Endodermal cell (in vitro differentiated cells): Measurements from ENCODE around the gene PLPPR1. TPM values are rescaled to one million over a fixed set of nuclear protein-coding genes. Genes with fewer than 3 reads are reported as not detected.

ENCODE experiments used
- DNase-seq: peaks from one replicate; pipeline ENCODE4 v3.0.0-alpha.2; 2017
- H3K27ac ChIP-seq: 2 replicates; pipeline ENCODE4 v1.5.1; 2013; ENCODE audit warnings: mild to moderate bottlenecking, low read depth, low read length, moderate library complexity
- H3K27me3 ChIP-seq: 2 replicates; pipeline ENCODE4 v1.6.1; 2013; ENCODE audit warnings: mild to moderate bottlenecking, low read length, moderate library complexity; ENCODE audit not compliant: insufficient read depth, control insufficient read depth, poor library complexity, severe bottlenecking
- H3K36me3 ChIP-seq: 2 replicates; pipeline ENCODE4 v1.7.0; 2013; ENCODE audit warnings: mild to moderate bottlenecking, low read length, moderate library complexity; ENCODE audit not compliant: control insufficient read depth, insufficient read depth
- H3K4me1 ChIP-seq: one replicate; pipeline ENCODE4 v1.7.0; 2013; ENCODE audit warnings: low read length; ENCODE audit not compliant: control insufficient read depth, insufficient read depth
- H3K4me3 ChIP-seq: 2 replicates; pipeline ENCODE4 v1.5.1; 2013; ENCODE audit warnings: mild to moderate bottlenecking, low read length, moderate library complexity
- H3K9ac ChIP-seq: 2 replicates; pipeline ENCODE4 v1.6.1; 2013; ENCODE audit warnings: mild to moderate bottlenecking, low read length, moderate library complexity; ENCODE audit not compliant: poor library complexity, severe bottlenecking; ENCODE audit errors: extremely low read depth
- H3K9me3 ChIP-seq: 2 replicates; pipeline ENCODE4 v1.6.1; 2013; ENCODE audit warnings: mild to moderate bottlenecking, low read length, moderate library complexity; ENCODE audit not compliant: control insufficient read depth
- H3K27ac Mint-ChIP-seq: 2 replicates; pipeline ENCODE4 v1.8.0; 2020; ENCODE audit warnings: mixed read lengths
- H3K27me3 Mint-ChIP-seq: 2 replicates; pipeline ENCODE4 v1.8.0; 2021; ENCODE audit warnings: mild to moderate bottlenecking, mixed read lengths; ENCODE audit not compliant: insufficient read depth
- H3K36me3 Mint-ChIP-seq: 2 replicates; pipeline ENCODE4 v1.8.0; 2020; ENCODE audit warnings: low read depth, mixed read lengths
- H3K4me1 Mint-ChIP-seq: 2 replicates; pipeline ENCODE4 v1.8.0; 2020; ENCODE audit warnings: mixed read lengths
- H3K4me3 Mint-ChIP-seq: 2 replicates; pipeline ENCODE4 v1.8.0; 2020; ENCODE audit warnings: mild to moderate bottlenecking, moderate library complexity, mixed read lengths
- H3K9me3 Mint-ChIP-seq: 2 replicates; pipeline ENCODE4 v1.8.0; 2020; ENCODE audit warnings: mild to moderate bottlenecking, mixed read lengths
- WGBS, 2 experiments: methylation state at CpG; one replicate each; pipeline versions ENCODE4 v1.1.5 to v1.1.7; 2013; ENCODE audit warnings: missing lambda C conversion rate in 2 of 2, mixed read lengths in 1 of 2; ENCODE audit not compliant: insufficient coverage in 1 of 2, insufficient read length in 1 of 2; 5-methylcytosine and 5-hydroxymethylcytosine counted together
- total RNA-seq, 2 donors: library from RNA; stranded (reverse); fragmentation: NEBNext Ultra II Directional in 1 of 2; extraction: Animal tissue kit (Norgen Biotek cat#: 25700) in 1 of 2; gene quantifications; 2 replicates in 1 of 2; 3 replicates in 1 of 2; pipeline ENCODE4 v1.2.1, GENCODE V29; 2021
- TF ChIP-seq, protein P1 (sequence below): fragments of 200-600 bp; sonication (generic); conservative IDR thresholded peaks from 2 replicates; pipeline ENCODE4 v1.5.0; 2021; ENCODE audit warnings: antibody characterized with exemption, mild to moderate bottlenecking

Gene PLPPR1
- total RNA-seq, 2 donors from 2014 or later, result 1.5 to 4.6 TPM

DNA sequence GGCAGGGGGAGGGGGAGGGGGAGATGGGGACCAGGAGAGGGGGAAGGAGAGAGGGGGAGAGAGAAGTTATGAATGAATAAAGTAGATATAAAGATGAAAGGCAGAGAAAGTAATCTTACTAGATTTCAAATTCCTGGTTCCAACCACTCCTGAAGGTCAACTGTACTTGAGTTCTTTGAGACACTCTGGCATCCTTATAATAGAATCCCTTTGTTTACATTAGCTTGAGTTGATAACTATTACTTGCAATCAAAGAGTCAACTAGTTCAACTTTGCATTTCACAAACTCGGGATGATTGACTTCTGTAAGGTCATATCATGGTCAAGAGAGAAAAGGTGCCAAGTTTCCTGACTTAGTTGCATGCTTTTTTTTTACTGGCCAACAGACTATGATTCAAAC lies 314.1 kb downstream of the PLPPR1 start:
- Mint-ChIP-seq H3K27ac (no peak overlapping the region), H3K27me3 (no peaks in the 10 kb centered on the region), H3K36me3 (no peaks in the 10 kb centered on the region), H3K9me3 (peaks cover 4% of the 10 kb centered on the region), H3K4me1 (no peaks in the 10 kb centered on the region), H3K4me3 (no peak overlapping the region)
- TF ChIP-seq, protein P1, sequence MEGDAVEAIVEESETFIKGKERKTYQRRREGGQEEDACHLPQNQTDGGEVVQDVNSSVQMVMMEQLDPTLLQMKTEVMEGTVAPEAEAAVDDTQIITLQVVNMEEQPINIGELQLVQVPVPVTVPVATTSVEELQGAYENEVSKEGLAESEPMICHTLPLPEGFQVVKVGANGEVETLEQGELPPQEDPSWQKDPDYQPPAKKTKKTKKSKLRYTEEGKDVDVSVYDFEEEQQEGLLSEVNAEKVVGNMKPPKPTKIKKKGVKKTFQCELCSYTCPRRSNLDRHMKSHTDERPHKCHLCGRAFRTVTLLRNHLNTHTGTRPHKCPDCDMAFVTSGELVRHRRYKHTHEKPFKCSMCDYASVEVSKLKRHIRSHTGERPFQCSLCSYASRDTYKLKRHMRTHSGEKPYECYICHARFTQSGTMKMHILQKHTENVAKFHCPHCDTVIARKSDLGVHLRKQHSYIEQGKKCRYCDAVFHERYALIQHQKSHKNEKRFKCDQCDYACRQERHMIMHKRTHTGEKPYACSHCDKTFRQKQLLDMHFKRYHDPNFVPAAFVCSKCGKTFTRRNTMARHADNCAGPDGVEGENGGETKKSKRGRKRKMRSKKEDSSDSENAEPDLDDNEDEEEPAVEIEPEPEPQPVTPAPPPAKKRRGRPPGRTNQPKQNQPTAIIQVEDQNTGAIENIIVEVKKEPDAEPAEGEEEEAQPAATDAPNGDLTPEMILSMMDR, result no peak
- Histone ChIP-seq H3K9ac (no peak overlapping the region), H3K4me3 (no peak overlapping the region), H3K4me1 (no peaks in the 10 kb centered on the region), H3K9me3 (no peaks in the 10 kb centered on the region), H3K27me3 (peaks cover 5% of the 10 kb centered on the region), H3K36me3 (no peaks in the 10 kb centered on the region), H3K27ac (no peak overlapping the region)
- 86 to 91% methylated on average over 1 of the region's 1 CpG for WGBS, 2 experiments
- DNase-seq, result no peak

DNA sequence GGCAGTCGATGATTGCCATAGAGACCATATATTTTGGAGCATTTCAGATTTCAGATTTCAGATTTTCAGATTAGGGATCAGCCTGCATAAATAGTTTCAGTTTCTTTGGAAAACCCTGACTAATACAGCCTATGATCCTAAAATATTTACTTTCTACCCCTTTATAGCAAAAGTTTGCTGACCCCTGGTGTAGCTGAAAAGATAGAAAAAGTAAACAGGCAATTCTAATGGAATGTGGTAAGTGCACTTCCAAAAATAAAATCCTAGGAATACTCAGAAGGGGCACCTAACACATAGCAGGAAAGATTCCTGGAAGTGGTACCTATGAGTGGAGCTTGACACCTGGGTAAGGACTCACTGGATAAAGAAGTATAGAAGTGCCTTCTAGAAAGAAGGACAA lies 321.8 kb downstream of the PLPPR1 start:
- Mint-ChIP-seq H3K36me3 (no peaks in the 10 kb centered on the region), H3K27me3 (peaks cover 1% of the 10 kb centered on the region), H3K27ac (no peak overlapping the region), H3K4me1 (peaks cover 11% of the 10 kb centered on the region), H3K9me3 (no peaks in the 10 kb centered on the region), H3K4me3 (no peak overlapping the region)
- H3K36me3 ChIP-seq, result no peaks in the 10 kb centered on the region
- no peak for DNase-seq
- peaks cover 5% of the 10 kb centered on the region for H3K27me3 ChIP-seq
- H3K27ac ChIP-seq, result no peak overlapping the region
- no peak overlapping the region for H3K4me3 ChIP-seq
- WGBS, 2 experiments, result 75 to 100% methylated on average over 1 of the region's 1 CpG
- TF ChIP-seq, protein P1, result no peak
- H3K4me1 ChIP-seq, result peaks cover 8% of the 10 kb centered on the region
- H3K9me3 ChIP-seq, result no peaks in the 10 kb centered on the region
- H3K9ac ChIP-seq, result no peak overlapping the region

DNA sequence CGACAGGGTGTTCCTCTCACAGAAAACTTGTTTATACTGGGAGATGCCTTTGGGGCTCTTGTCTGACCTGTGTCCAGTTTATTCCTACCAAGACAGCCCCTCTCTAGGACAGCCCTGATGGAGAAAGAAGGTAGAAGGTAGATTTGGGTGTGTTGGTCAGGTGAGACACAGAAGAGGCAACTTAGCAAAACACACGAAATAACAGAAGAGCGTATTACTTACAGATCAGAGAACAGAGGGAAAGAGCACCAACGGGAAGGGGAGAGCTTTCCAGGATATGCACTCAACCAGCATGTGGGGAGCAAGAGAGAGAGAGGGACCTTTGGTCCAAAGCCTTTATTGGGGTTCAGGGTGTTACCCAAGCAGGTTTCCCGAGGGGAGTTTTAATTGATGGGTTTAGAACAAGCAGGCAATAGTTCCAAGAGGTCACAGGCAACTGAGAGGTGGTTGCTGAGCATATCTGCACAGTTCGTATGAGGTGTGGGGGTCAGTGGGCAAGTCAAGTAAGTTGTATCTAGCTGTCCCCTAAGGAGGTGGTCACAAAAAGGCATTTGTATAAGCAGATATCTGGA lies 324.5 kb downstream of the PLPPR1 start:
- H3K36me3 Mint-ChIP-seq, result no peaks in the 10 kb centered on the region
- Histone ChIP-seq H3K27ac (no peak overlapping the region), H3K4me3 (no peak overlapping the region), H3K27me3 (no peaks in the 10 kb centered on the region), H3K36me3 (no peaks in the 10 kb centered on the region), H3K9ac (no peak overlapping the region), H3K4me1 (peaks cover 8% of the 10 kb centered on the region), H3K9me3 (no peaks in the 10 kb centered on the region)
- TF ChIP-seq, protein P1, result no peak
- H3K27me3 Mint-ChIP-seq, result peaks cover 1% of the 10 kb centered on the region
- no peak overlapping the region for H3K4me3 Mint-ChIP-seq
- no peaks in the 10 kb centered on the region for H3K9me3 Mint-ChIP-seq
- no peak for DNase-seq
- H3K4me1 Mint-ChIP-seq, result peaks cover 17% of the 10 kb centered on the region
- no peak overlapping the region for H3K27ac Mint-ChIP-seq
- 91 to 95% methylated on average over 5 to 6 of the region's 6 CpGs for WGBS, 2 experiments
